Neuron (in vitro differentiated cells): Measurements from ENCODE around the gene SPATA31A5.
"Not testable (repeated sequence)": the region's sequence is repeated elsewhere in the genome, so short reads cannot be mapped to it uniquely, and the experiment has no call there.

Experiments
- H2AFZ ChIP-seq: one replicate; pipeline ENCODE4 v1.6.1; 2013; ENCODE audit warnings: low read depth, mild to moderate bottlenecking, inconsistent platforms, low read length, moderate library complexity
- H3K27me3 ChIP-seq: one replicate; pipeline ENCODE4 v1.6.1; 2013; ENCODE audit warnings: low read length; ENCODE audit not compliant: insufficient read depth
- H3K36me3 ChIP-seq: one replicate; pipeline ENCODE4 v1.6.1; 2013; ENCODE audit warnings: low read length; ENCODE audit not compliant: insufficient read depth
- H3K4me1 ChIP-seq: one replicate; pipeline ENCODE4 v1.6.1; 2013; ENCODE audit warnings: low read length; ENCODE audit not compliant: insufficient read depth
- H3K4me3 ChIP-seq: 2 replicates; pipeline ENCODE4 v1.5.1; 2013; ENCODE audit warnings: mild to moderate bottlenecking, low read length, moderate library complexity
- H3K9me3 ChIP-seq: one replicate; pipeline ENCODE4 v1.6.1; 2013; ENCODE audit warnings: low read length

SPATA31A5 gene

DNA sequence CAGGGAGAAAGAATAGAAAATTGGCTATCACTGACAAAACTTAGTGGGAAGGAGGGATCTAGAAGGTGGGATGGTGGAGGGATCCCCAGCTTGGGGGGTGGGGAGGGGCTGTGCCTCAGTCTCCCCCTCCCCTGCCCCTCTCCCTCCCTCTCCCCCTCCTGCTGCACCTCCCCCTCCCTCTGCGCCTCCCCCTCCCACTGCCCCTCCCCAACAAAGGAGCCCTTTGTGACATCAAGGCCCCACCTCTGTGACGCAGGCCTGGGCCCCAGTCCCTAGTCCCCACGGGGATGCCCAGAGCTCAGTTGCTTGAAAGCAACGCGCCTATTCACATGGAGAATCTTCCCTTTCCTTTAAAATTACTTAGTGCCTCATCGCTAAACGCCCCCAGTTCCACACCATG, at the start of gene SPATA31A5:
Gene SPATA31A5, plus strand, starts transcription at position 301 of the 400 bp plus-strand sequence. Its CDS starts 29 bp downstream, at position 330.
- not testable (repeated sequence) for H3K36me3 ChIP-seq, H3K4me1 ChIP-seq, H3K4me3 ChIP-seq, H3K9me3 ChIP-seq, H2AFZ ChIP-seq, H3K27me3 ChIP-seq

DNA sequence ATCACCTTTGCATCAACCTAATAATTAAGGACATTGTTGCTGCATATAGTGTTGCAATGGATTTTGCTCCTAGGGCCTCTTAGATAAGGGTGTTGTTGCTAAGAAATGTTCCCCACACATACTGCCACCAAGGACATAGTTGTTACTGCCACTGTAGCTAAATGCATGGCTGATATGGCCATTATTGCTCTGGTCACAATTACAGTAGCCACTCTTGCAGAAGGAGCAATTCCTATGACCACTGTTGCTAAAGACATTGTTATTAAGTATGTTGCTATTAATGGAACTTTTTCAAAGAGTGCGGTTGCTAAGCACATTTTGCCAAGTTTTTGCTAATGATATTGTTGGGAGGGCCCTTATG, 48.8 kb downstream of the SPATA31A5 start:
- not testable (repeated sequence) for H3K4me3 ChIP-seq, H3K27me3 ChIP-seq, H3K36me3 ChIP-seq, H2AFZ ChIP-seq, H3K9me3 ChIP-seq, H3K4me1 ChIP-seq

DNA sequence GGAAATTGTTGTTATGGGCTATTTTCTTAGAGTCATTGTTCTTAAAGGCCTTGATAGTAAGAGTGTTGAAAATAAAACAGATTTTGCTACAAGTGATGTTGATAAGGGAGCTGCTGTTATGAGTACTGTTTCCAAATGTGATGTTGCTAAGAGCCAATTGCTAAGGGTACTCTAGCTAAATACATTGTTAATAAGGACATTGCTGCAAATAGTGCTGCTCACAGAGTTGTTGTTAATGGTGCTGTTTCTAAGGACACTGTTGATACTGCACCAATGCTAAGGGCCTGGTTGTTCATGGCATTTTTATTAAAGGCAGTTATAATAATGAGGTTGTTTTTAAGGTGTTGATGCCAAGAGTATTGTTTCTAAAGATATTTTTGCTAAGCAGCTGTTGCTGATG, 52.2 kb downstream of the SPATA31A5 start:
- not testable (repeated sequence) for H3K4me1 ChIP-seq, H3K36me3 ChIP-seq, H2AFZ ChIP-seq, H3K4me3 ChIP-seq, H3K27me3 ChIP-seq, H3K9me3 ChIP-seq
